ENCODE results near the gene USP33.
"Not testable (repeated sequence)": the region's sequence is repeated elsewhere in the genome, so short reads cannot be mapped to it uniquely, and the experiment has no call there.

The USP33 gene

DNA sequence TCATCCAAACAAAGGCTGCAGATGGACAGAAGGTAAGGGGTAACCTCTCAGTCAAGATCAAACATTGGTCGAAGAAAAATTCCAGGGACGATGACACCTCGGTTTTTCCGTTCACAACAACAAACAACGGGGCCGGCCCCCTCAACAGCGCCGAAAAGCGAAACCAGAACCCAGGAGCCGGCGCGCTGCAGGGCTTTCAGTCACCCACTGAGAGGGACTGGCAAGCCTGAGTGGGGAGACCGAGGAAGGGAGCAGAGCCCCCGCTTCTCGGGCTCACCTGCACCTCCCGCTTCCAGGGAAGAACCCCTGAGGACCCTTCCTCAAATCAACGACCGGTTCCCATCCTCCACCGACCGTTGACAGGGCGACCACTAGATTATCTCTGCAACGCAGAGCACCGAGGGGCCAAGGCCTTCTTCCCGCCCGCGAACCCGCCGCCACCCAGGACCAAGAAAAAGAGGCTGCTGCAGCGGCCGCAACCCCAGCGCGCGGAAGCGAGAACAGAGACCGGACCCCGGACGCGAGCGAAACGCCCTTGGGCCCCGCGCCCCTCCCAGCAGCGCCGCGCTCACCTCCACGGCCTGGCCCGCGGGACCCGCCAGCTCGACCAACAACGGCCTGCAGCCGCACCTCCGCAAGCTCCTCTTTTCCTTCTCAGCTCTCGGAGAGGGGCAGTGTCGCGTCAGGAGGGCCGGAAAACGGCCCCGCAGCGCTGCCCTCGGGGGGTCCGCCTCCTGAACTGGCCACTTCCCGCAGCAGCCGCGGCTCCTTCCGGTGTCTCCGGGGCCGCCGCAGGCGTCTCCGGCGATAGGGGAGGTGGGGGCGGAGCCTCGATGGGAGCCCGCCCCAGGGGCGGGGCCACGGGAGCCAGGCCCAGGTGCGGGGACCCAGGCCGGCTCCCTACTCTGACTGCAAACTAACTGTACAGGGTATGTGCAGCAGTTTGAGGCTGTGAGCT is at the start of gene USP33:
Gene USP33 (minus strand): TSS at position 782 of the 958 bp plus-strand sequence. CDS start 18,155 bp downstream, outside the sequence.
- peak; percentile 85 for DNase-seq (ENCODE audit: low read depth)

- DNase-seq (ENCODE audit: low read depth) = no peak
These were observed 43.7 kb upstream of the USP33 start for GRCh38 chr1:77803371-77803770.

- no peak for DNase-seq (ENCODE audit: low read depth)
These were observed 42.4 kb upstream of the USP33 start for GRCh38 chr1:77802026-77802425.

DNA sequence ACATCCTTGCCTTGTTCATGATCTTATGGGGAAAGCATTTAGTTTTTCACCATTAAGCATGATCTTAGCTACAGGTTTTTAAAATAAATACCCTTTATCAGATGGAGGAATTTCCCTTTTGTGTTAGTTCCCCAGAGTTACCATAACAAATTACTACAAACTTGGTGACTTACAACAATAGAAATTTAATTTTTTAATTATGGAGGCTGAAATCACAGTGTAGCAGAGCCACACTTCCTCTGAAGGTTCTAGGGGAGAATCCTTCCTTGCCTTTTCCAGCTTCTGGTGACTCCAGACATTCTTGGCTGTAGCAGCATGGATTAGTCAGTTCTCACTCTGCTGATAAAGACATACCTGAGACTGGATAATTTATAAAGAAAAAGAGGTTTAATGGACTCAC is 38.3 kb upstream of the USP33 start:
- no peak for DNase-seq (ENCODE audit: low read depth)

DNA sequence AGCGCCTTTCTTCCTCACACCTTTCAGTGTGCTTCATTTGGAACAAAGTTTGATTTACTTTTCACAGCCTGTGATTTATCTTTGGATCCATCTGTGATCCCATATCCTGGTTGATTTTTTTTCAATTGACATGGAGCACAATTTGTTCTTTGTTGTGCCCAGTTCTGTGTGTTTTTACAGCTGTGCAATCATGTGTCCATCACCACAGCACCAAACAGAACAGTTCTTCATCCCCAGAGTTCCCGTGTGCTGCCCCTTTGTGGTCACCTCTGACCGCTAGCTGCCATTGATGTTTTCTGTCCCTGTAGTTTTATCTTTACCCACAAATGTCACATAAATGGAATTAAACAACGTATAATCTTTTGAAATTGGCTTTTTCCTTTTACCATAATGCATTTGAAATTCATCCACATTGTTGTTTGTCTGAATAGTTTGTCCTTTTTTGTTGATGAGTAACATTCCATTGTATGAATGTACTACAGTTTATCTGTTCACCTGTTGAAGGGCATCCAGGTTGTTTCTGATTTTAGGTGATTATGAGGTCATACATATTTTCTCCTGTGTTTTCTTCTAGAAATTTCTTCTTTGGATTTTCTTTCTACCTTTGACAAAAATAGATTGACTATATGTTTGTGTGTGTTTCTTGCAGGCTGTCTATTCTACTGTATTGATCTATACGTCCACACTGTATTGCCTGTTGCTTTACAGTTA is 37.2 kb upstream of the USP33 start:
- no peak for DNase-seq (ENCODE audit: low read depth)

GRCh38 chr1:77794550-77794949 is 34.9 kb upstream of the USP33 start:
- DNase-seq (ENCODE audit: low read depth) = no peak

DNA sequence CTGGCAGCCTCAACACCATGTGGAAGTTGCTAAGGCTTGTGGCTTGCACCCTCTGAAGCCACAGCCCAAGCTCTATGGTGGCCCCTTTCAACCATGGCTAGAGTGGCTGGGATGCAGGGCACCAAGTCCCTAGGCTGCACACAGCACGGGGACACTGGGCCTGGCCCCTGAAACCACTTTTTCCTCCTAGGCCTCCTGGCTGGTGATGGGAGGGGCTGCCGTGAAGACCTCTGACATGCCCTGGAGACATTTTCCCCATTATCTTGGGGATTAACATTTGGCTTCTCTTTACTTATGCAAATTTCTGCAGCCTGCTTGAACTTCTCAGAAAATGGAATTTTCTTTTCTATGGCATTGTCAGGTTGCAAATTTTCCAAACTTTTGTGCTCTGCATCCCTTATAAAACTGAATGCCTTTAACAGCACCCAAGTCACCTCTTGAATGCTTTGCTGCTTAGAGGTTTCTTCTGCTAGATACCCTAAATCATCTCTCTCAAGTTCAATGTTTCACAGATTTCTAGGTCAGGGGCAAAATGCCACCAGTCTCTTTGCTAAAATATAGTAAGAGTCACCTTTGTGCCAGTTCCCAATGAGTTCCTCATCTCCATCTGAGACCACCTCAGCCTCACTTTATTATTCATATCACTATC is 26.6 kb upstream of the USP33 start:
- not testable (repeated sequence) for DNase-seq (ENCODE audit: low read depth)

- DNase-seq (ENCODE audit: low read depth) = no peak
These were observed 23.5 kb upstream of the USP33 start for GRCh38 chr1:77783141-77783540.

DNA sequence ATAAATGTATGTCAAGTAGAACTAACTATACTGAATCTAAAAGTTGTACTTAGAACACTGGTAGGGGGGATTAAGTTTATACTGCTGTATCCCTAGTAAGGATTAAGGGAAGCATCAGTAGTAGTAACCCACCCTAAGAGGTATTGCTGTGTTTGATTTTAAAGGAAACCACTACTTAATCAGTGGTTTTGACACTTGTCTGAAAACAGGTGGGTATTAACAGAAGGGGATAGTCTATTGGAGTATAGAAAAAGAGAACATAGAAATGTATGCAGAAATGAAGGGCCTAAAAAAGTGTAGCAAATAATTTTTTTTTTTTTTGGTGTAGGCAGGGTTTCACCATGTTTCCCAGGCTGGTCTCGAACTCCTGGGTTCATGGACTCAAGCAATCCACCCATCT is 22.0 kb upstream of the USP33 start:
- no peak for DNase-seq (ENCODE audit: low read depth)

GRCh38 chr1:77779529-77780281 is 20.1 kb upstream of the USP33 start, which contains the start of gene MIGA1:
MIGA1 (plus strand) TSS chr1:77779649; CDS start chr1:77783253, 3,604 bp downstream.
- peak; percentile 66 for DNase-seq (ENCODE audit: low read depth)

DNA sequence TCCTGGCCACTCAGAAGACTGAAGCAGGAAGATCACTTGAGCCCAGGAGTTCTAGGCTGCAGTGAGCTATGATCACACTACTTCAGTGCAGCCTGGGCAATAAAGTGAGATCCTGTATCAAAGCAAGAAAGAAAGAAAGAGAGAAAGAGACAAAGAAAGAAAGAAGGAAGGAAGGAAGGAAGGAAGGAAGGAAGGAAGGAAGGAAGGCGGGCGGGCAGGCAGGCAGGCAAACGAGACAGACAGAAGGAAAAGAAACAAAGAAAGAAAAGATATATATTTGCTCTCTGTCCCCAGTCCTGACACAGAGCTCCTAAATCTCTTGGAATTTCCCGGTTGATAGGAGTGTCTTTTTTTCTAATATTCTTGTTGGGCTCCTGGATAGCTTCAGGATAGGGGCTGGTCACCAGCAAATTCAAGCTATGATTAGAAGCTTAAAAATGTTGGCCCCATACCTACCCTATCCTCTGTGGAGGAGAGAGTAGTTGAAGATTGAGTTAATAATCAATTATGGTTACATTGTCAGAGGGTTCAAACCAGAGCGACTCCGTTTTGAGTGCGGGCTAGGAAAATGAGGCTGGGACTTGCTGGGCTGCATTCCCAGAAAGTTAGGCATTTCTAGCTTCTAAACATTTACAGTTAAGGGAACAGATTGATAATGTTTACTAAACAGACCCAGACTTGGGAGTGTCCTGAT is 16.5 kb upstream of the USP33 start:
- no peak for DNase-seq (ENCODE audit: low read depth)

GRCh38 chr1:77768006-77768405 is 8.4 kb upstream of the USP33 start:
- no peak for DNase-seq (ENCODE audit: low read depth)

DNA sequence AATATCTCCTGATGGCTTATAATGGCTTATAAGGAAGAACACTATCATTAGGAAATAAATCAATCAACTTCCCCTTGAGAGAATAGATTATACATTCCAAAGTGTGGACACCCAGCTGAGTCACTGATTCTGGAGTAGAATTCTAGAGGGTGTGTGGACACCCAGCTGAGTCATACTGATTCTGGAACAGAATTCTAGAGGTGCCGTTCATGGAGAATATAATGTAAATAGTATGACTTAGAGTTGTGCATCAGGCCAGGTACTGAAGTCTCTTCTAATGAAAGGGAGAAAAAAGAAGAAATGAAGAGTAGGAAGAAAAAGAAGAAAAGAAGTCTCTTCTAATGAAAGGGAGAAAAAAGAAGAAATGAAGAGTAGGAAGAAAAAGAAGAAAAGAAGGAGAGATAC is 2.4 kb upstream of the USP33 start:
- DNase-seq (ENCODE audit: low read depth) = no peak

DNA sequence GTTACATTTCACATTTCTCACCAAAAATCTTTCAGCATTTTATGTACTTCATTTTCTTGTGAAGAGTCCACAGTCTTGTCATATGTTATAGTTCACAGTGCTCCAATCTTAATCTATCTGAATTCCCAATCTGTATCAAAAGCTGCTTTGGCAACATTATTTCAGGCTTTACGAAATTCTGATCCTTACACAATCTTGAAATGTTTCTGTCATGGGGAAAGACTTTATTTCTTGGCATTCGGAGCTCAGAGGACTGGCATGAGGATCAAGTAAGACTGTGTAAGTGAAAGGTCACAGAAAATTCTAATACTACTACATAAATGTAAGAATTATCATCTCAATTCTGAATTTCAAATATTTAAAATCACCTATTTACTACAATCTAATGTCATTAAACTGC is 2.0 kb downstream of the USP33 start:
- no peak for DNase-seq (ENCODE audit: low read depth)

DNA sequence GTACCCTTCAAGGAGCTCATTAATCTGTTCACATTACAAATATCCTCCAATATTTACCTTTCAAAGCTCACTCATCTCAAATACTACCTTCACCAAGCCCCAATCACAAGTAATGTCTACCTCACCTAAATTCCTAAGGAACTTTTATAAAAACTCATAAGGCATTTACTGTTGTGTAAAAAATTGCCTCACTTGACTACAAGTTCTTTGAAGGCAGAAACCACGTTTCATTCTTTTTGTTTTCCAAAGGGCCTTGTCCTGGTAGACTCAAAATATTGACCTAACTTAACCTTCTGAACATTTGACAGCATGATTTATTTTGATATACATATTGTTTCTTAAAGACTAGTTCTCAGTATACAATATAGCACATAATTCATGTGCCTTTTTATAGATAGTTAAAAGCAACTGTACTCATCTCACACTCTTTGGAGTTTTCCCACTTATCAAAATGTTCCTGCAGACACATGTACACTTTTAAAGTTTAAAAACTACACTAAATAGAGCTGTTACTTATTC is 2.5 kb downstream of the USP33 start:
- no peak for DNase-seq (ENCODE audit: low read depth)

- no peak for DNase-seq (ENCODE audit: low read depth)
These were observed 3.4 kb downstream of the USP33 start for GRCh38 chr1:77756052-77756754.

DNA sequence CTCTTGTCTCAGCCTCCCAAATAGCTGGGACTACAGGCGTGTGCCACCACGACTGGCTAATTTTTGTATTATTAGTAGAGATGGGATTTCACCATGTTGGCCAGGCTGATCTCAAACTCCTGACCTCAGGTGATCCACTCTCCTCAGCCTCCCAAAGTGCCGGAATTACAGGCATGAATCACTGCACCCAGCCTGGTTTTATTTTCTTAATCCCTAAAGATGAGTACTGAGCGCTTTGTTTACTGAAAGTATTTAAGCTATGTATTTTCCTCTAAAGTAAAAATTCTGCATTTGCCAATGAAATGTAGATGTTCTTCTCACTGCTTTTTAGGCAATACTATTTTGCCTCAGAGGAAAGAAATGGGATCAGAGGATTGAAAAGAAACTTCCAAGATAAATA is 10.2 kb downstream of the USP33 start:
- not testable (repeated sequence) for DNase-seq (ENCODE audit: low read depth)

DNA sequence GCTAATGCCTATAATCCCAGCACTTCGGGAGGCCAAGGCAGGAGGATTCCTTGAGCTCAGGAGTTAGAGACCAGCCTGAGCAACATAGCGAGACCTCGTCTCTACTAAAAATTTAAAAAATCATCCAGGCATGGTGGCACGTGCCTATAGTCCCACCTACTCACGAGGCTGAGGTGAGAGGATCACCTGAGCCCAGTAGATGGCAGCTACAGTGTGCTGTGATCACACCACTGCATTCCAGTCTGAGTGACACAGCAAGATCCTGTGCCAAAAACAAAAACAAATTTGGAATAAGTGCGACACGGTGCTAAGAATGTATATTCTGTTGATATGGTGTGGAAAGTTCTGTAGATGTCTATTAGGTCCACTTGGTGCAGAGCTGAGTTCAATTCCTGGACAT is 15.1 kb downstream of the USP33 start:
- DNase-seq (ENCODE audit: low read depth) = no peak

DNA sequence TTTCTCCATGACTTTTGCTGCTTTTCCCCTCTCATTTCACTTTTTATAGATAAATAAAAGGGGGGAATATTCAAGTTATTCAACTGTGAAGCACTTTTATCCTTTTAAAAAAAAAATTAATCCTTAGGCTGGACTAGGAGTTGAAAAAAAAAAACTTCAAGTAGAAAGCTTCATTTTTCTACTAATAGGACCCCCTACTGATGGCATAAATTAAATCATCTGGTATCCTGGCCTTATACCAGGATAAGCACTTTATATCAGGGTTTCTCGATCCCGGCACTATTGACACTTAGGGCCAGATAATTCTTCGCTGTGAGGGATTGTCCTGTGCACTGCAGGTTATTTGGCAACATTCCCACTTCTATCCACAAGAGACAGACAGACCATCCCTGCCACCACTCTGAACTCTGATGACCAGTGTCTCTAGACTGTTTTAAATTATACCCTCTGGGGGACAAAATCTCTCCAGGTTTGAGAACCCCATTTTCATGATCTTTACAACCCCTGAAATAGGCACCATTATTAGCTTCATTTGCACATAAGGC is 17.6 kb downstream of the USP33 start:
- DNase-seq (ENCODE audit: low read depth) = no peak

DNA sequence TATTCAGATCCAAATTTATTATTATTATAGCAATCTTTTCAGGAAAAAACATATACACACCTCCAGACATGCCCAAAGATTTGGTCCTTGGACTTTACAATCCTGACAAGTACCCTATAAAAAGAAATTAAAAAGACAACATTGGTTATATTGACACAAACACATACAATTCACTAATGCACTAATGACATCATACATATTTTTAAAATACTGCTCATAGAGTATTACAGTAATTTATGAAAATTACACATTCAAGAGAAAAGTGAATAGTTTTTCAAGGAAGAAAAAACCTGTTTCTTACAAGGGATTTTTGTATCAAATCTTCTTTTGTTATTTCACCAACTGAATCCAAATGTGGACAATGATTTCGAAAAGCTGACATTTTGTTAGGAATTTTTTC is 18.3 kb downstream of the USP33 start:
- no peak for DNase-seq (ENCODE audit: low read depth)
